GM12878 (cell line): ENCODE results near the gene RGS6. TPM values are rescaled to one million over a fixed set of nuclear protein-coding genes. Genes with fewer than 3 reads are reported as not detected.
A peak's percentile ranks its signal among the peaks of the same experiment; 100 is the strongest.

Experiments used
- ATAC-seq: fragments of 200-7000 bp; cut with Tn5 transposase; 3 replicates; pipeline ENCODE4 v1.9.1; 2020; ENCODE audit warnings: mild to moderate bottlenecking, moderate library complexity
- BruUV-seq: library from RNA; stranded (reverse); fragments of 400-500 nt; replicated peaks from 2 replicates; lab custom pipeline; 2021; lab: Mats Ljungman, UMichigan
- CTCF ChIA-PET: fragments of 300-600 bp; sonication (Branson Sonifier 250); formaldehyde crosslinking; extraction: SDS; loops from one replicate; lab custom pipeline; 2021; ENCODE audit warnings: inconsistent platforms; lab: Yijun Ruan, JAX
- POLR2A ChIA-PET: fragments of 350-600 bp; formaldehyde crosslinking; extraction: SDS; loops from one replicate; lab custom pipeline; 2021; ENCODE audit warnings: inconsistent platforms; lab: Charles Lee
- RAD21 ChIA-PET: fragments of 300-600 bp; sonication (Branson Sonifier 250); formaldehyde crosslinking; loops from one replicate; lab custom pipeline; 2023; ENCODE audit warnings: antibody characterized with exemption; ENCODE audit not compliant: unreplicated experiment; lab: Charles Lee
- SMC1A ChIA-PET: fragments of 300-600 bp; sonication (Branson Sonifier 250); formaldehyde crosslinking; loops from one replicate; lab custom pipeline; 2023; ENCODE audit not compliant: unreplicated experiment, uncharacterized antibody; lab: Charles Lee
- DNase-seq: peaks from one replicate; pipeline ENCODE4 v3.0.0-alpha.2; 2011; ENCODE audit warnings: low read depth, low spot score
- FAIRE-seq: peaks from 3 replicates; lab custom pipeline; 2011; peaks lifted over from hg19 to GRCh38; lab: Jason Lieb, UNC
- H2AFZ ChIP-seq: 2 replicates; pipeline ENCODE4 v1.6.0; 2011; ENCODE audit warnings: low read depth, low read length, control low read depth; ENCODE audit not compliant: control insufficient read depth
- H3K27ac ChIP-seq: 2 replicates; pipeline ENCODE4 v1.5.1; 2011; ENCODE audit warnings: control low read depth; ENCODE audit not compliant: control insufficient read depth, insufficient read depth
- H3K27me3 ChIP-seq, 2 experiments: replicated peaks in 1 of 2; 2 replicates each; pipeline versions ENCODE4 v1.6.0 to v1.6.1; 2011; ENCODE audit warnings: low read length in 1 of 2; ENCODE audit not compliant: control insufficient read depth in 2 of 2, insufficient read depth in 2 of 2
- H3K36me3 ChIP-seq, 2 experiments: 2 replicates each; pipeline ENCODE4 v1.5.1; 2011; ENCODE audit warnings: low read length in 1 of 2; ENCODE audit not compliant: control insufficient read depth in 2 of 2, insufficient read depth in 2 of 2
- H3K4me1 ChIP-seq: 2 replicates; pipeline ENCODE4 v1.6.1; 2011; ENCODE audit warnings: mild to moderate bottlenecking, low read length, moderate library complexity, mixed read lengths; ENCODE audit not compliant: control insufficient read depth, insufficient read depth
- H3K4me2 ChIP-seq: 2 replicates; pipeline ENCODE4 v1.6.0; 2011; ENCODE audit warnings: control low read depth; ENCODE audit not compliant: control insufficient read depth, insufficient read depth
- H3K4me3 ChIP-seq: fragments of 200-600 bp; sonication (generic); 2 replicates; pipeline ENCODE4 v1.5.1; 2016
- H3K79me2 ChIP-seq: 2 replicates; pipeline ENCODE4 v1.6.0; 2011; ENCODE audit warnings: low read length; ENCODE audit not compliant: control insufficient read depth, insufficient read depth
- H3K9ac ChIP-seq: 2 replicates; pipeline ENCODE4 v1.8.0; 2011; ENCODE audit warnings: low read length, control low read depth, mixed read lengths; ENCODE audit not compliant: control insufficient read depth, insufficient read depth
- H3K9me3 ChIP-seq: replicated peaks from 3 replicates; pipeline ENCODE4 v1.5.1; 2011; ENCODE audit warnings: mild to moderate bottlenecking, low read length; ENCODE audit not compliant: control insufficient read depth, insufficient read depth
- H4K20me1 ChIP-seq: 2 replicates; pipeline ENCODE4 v1.6.0; 2011; ENCODE audit not compliant: control insufficient read depth, insufficient read depth
- BACH1 ChIP-seq: fragments of 450-650 bp; IDR thresholded peaks from 2 replicates; pipeline ENCODE4 v1.6.1; 2017; ENCODE audit warnings: mild to moderate bottlenecking, borderline replicate concordance
- BMI1 ChIP-seq: fragments of 450-650 bp; IDR thresholded peaks from 2 replicates; pipeline ENCODE4 v1.6.1; 2016; ENCODE audit warnings: mild to moderate bottlenecking, moderate library complexity, borderline replicate concordance
- BRCA1 ChIP-seq: IDR thresholded peaks from 2 replicates; pipeline ENCODE4 v1.6.1; 2011; ENCODE audit warnings: low read depth, low read length, improper control_type of control experiment
- CEBPB ChIP-seq, 2 experiments: fragments of 150-350 bp in 1 of 2; IDR thresholded peaks; 2 replicates each; pipeline ENCODE4 v1.6.1; 2012 to 2014; ENCODE audit warnings: low read depth in 2 of 2, low read length in 2 of 2, borderline replicate concordance in 1 of 2, inconsistent platforms in 1 of 2
- CREM ChIP-seq: IDR thresholded peaks from 2 replicates; pipeline ENCODE4 v1.6.1; 2014; ENCODE audit warnings: antibody characterized with exemption, low read depth
- IRF4 ChIP-seq: IDR thresholded peaks from 2 replicates; pipeline ENCODE4 v1.6.1; 2011; ENCODE audit warnings: low read depth, low read length
- PAX5 ChIP-seq: IDR thresholded peaks from 2 replicates; pipeline ENCODE4 v1.6.1; 2011; ENCODE audit warnings: low read depth, low read length, borderline replicate concordance
- PML ChIP-seq: IDR thresholded peaks from 2 replicates; pipeline ENCODE4 v1.6.1; 2012; ENCODE audit warnings: low read length, inconsistent platforms
- SPI1 ChIP-seq: IDR thresholded peaks from 2 replicates; pipeline ENCODE4 v1.6.1; 2011; ENCODE audit warnings: low read depth, mild to moderate bottlenecking, low read length, moderate library complexity, borderline replicate concordance; ENCODE audit not compliant: insufficient read depth
- STAT3 ChIP-seq: IDR thresholded peaks from 2 replicates; pipeline ENCODE4 v1.6.1; 2011; ENCODE audit warnings: low read depth, low read length, improper control_type of control experiment
- TCF7 ChIP-seq: IDR thresholded peaks from 2 replicates; pipeline ENCODE4 v1.6.1; 2014; ENCODE audit warnings: antibody characterized with exemption, borderline replicate concordance
- ZNF622 ChIP-seq: fragments of 450-650 bp; IDR thresholded peaks from 2 replicates; pipeline ENCODE4 v1.6.1; 2017; ENCODE audit warnings: mild to moderate bottlenecking, inconsistent platforms
- WGBS: methylation state at CpG from one replicate; pipeline ENCODE4 v1.1.6; 2016; ENCODE audit warnings: low lambda C conversion rate; ENCODE audit not compliant: insufficient replicate concordance, insufficient coverage; ENCODE audit errors: missing lambda C conversion rate; 5-methylcytosine and 5-hydroxymethylcytosine counted together
- in situ Hi-C: fragments of 300-500 bp; cut with MboI; formaldehyde crosslinking; loops from 9 replicates; pipeline ENCODE4 v1.14.3; 2018; ENCODE audit warnings: mixed read lengths
- intact Hi-C: fragments of 100-400 bp; cut with micrococcal nuclease; formaldehyde crosslinking; loops from one replicate; pipeline ENCODE4 v1.14.2; 2022; ENCODE audit not compliant: unreplicated experiment
- polyA plus RNA-seq, 11 experiments: library from polyadenylated mRNA; depleted of rRNA in 4 of 11; unstranded in 6 of 11; stranded (reverse) in 5 of 11; fragments of >200 nt; fragmentation: Nextera tagmentation in 4 of 11; fragmentation: Illumina TruSeq in 1 of 11; extraction: Ambion mirVana in 4 of 11; extraction: Trizol in 1 of 11; gene quantifications; 1 replicate in 1 of 11; 2 replicates in 10 of 11; pipeline versions ENCODE4 v1.2.1 to v1.2.3, GENCODE V29; 2011 to 2016; ENCODE audit warnings: inconsistent platforms in 2 of 11, missing spikeins in 2 of 11, low read depth in 1 of 11
- total RNA-seq, 4 experiments: library from RNA; depleted of rRNA in 3 of 4; stranded (reverse); fragments of >200 nt in 3 of 4; fragmentation: Illumina TruSeq in 1 of 4; extraction: Trizol in 1 of 4; gene quantifications; 2 replicates each; pipeline versions ENCODE4 v1.2.1 to v1.2.3, GENCODE V29; 2013 to 2021
- TF ChIP-seq, protein P1 (sequence below): IDR thresholded peaks from 2 replicates; pipeline ENCODE4 v1.6.1; 2012; ENCODE audit warnings: mild to moderate bottlenecking, low read depth, low read length

The RGS6 gene
- total and polyA plus RNA-seq, 10 of the 15 experiments (the other 5 are each of a cell fraction or from before 2014, with no cell fraction given) = 3.9 to 18.1 (median 12.4) TPM

DNA sequence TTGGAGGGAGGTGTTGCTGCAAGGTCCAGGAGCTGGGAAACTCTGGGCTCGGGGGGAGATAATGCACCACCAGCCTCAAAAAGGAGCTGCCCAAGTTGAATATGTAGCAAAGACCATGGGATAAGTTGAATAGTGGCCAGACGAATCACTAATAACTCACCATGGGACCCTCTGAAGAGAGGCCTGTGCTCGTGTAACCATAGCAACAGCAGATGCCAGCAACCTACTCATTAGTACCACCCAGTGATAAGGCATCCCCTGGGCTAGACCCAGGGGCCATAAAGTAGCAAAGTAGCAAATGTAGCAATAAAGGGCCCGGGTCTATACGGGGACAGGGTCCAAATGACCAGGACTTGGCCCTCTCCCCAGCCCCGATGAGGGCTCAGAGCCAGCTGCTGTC lies 633.7 kb downstream of the RGS6 start:
- ChIA-PET POLR2A (interaction anchor here (0.6 kb wide), 1 partner anchor 1684 kb away, joined by 3 read pairs; no protein-coding TSS in a partner anchor), CTCF (interaction anchor here (0.6 to 1.3 kb wide), 2 partner anchors 15 to 66 kb away, joined by 3 read pairs; no protein-coding TSS in a partner anchor), SMC1A (interaction anchor here (2.0 kb wide), 1 partner anchor 10 kb away, joined by 6 read pairs; no protein-coding TSS in a partner anchor), RAD21 (interaction anchor here (1.0 to 2.1 kb wide), 3 partner anchors 10 to 70 kb away, joined by 4 to 6 read pairs (median 4); no protein-coding TSS in a partner anchor)
- ATAC-seq (no peak), FAIRE-seq (no peak), DNase-seq (no peak)
- Histone ChIP-seq H3K4me2 (no peak overlapping the region), H3K27ac (no peak overlapping the region), H3K36me3 (no peaks in the 10 kb centered on the region), H2AFZ (no peak overlapping the region), H4K20me1 (no peaks in the 10 kb centered on the region), H3K4me1 (no peaks in the 10 kb centered on the region), H3K27me3 (no peaks in the 10 kb centered on the region; a peak in 1 of 4 replicates), H3K9ac (no peak overlapping the region), H3K79me2 (no peaks in the 10 kb centered on the region), H3K4me3 (no peak overlapping the region), H3K9me3 (no peaks in the 10 kb centered on the region)
- TF ChIP-seq CREM (no peak), BMI1 (peak; percentile 72)
- no TSS peak for BruUV-seq
- in situ Hi-C loops (no loop called here), intact Hi-C loops (no loop called here)
- 39% methylated on average over 6 of the region's 6 CpGs for WGBS

DNA sequence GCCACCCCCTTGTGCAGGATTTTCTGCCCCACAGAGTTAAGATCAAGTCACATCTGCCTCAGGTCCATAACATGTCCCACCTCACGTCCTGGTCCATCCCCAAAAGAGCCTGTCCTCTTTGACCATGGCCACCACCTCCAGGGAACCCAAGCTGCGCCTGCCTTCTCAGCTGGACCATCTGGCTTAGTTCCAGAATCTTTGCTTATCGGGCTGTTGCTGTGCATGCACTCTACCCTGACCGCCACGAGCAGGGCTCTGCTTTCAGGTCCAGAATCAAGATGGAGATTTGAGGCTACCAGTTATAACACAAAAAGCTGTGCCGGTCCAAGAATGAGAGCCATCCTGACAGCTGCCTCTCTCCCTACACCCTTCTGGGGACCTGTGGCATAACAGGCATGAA lies 635.0 kb downstream of the RGS6 start:
- Histone ChIP-seq H3K4me1 (no peaks in the 10 kb centered on the region), H4K20me1 (no peaks in the 10 kb centered on the region), H3K9ac (no peak overlapping the region), H3K9me3 (no peaks in the 10 kb centered on the region), H3K4me2 (no peak overlapping the region), H3K36me3 (no peaks in the 10 kb centered on the region), H3K27ac (no peak overlapping the region), H3K4me3 (no peak overlapping the region), H2AFZ (no peak overlapping the region), H3K27me3 (no peaks in the 10 kb centered on the region; a peak in 1 of 4 replicates), H3K79me2 (no peaks in the 10 kb centered on the region)
- ChIA-PET RAD21 (interaction anchor here (0.9 to 2.1 kb wide), 11 partner anchors 9 to 148 kb away, joined by 3 to 7 read pairs (median 4); no protein-coding TSS in a partner anchor), SMC1A (interaction anchor here (0.8 to 2.8 kb wide), 13 partner anchors 10 to 336 kb away, joined by 3 to 10 read pairs (median 4); no protein-coding TSS in a partner anchor), CTCF (interaction anchor here (0.8 to 1.5 kb wide), 6 partner anchors 10 to 83 kb away, joined by 3 to 5 read pairs (median 4); no protein-coding TSS in a partner anchor), POLR2A (interaction anchor here (0.6 to 1.4 kb wide), 2 partner anchors 59 to 147 kb away, joined by 3 to 4 read pairs; no protein-coding TSS in a partner anchor)
- DNase-seq = no peak
- BruUV-seq = no TSS peak
- in situ Hi-C loops = no loop called here
- intact Hi-C loops = no loop called here
- FAIRE-seq = no peak
- 45% methylated on average over 6 of the region's 6 CpGs for WGBS
- ATAC-seq = peak; percentile 26
- TF ChIP-seq BRCA1 = no peak
- no peak for TF ChIP-seq ZNF622
- TF ChIP-seq STAT3 = no peak
- no peak for TF ChIP-seq BACH1
- no peak for TF ChIP-seq SPI1
- TF ChIP-seq PML = no peak
- TF ChIP-seq PAX5 = no peak
- TF ChIP-seq CEBPB (IDR thresholded peaks at IDR 0.05; ENCODE audit: borderline replicate concordance in 1 of 2, low read depth in 2 of 2, low read length in 2 of 2) = no peak
- TF ChIP-seq, protein P1, sequence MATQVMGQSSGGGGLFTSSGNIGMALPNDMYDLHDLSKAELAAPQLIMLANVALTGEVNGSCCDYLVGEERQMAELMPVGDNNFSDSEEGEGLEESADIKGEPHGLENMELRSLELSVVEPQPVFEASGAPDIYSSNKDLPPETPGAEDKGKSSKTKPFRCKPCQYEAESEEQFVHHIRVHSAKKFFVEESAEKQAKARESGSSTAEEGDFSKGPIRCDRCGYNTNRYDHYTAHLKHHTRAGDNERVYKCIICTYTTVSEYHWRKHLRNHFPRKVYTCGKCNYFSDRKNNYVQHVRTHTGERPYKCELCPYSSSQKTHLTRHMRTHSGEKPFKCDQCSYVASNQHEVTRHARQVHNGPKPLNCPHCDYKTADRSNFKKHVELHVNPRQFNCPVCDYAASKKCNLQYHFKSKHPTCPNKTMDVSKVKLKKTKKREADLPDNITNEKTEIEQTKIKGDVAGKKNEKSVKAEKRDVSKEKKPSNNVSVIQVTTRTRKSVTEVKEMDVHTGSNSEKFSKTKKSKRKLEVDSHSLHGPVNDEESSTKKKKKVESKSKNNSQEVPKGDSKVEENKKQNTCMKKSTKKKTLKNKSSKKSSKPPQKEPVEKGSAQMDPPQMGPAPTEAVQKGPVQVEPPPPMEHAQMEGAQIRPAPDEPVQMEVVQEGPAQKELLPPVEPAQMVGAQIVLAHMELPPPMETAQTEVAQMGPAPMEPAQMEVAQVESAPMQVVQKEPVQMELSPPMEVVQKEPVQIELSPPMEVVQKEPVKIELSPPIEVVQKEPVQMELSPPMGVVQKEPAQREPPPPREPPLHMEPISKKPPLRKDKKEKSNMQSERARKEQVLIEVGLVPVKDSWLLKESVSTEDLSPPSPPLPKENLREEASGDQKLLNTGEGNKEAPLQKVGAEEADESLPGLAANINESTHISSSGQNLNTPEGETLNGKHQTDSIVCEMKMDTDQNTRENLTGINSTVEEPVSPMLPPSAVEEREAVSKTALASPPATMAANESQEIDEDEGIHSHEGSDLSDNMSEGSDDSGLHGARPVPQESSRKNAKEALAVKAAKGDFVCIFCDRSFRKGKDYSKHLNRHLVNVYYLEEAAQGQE = no peak
- TF ChIP-seq TCF7 = no peak
- TF ChIP-seq IRF4 = no peak
